GM23338 (cell line): Measurements from ENCODE around the gene AANAT. TPM values are rescaled to one million over a fixed set of nuclear protein-coding genes. Genes with fewer than 3 reads are reported as not detected.
A peak's percentile ranks its signal among the peaks of the same experiment; 100 is the strongest.

Experiments used
- ATAC-seq: fragments of 200-7000 bp; cut with Tn5 transposase; 3 replicates; pipeline ENCODE4 v1.9.1; 2020
- DNase-seq: peaks from one replicate; pipeline ENCODE4 v3.0.0-alpha.2; 2015; ENCODE audit warnings: low spot score
- H2AFZ ChIP-seq: fragments of 200-600 bp; sonication (generic); 2 replicates; pipeline ENCODE4 v1.8.0; 2016; ENCODE audit warnings: antibody characterized with exemption, mild to moderate bottlenecking, moderate library complexity
- H3F3A ChIP-seq: fragments of 200-600 bp; sonication (generic); replicated peaks from 2 replicates; pipeline ENCODE4 v1.8.0; 2017; ENCODE audit warnings: antibody characterized with exemption, mixed run types, low read depth
- H3K27ac ChIP-seq: fragments of 200-600 bp; sonication (generic); 2 replicates; pipeline ENCODE4 v1.6.1; 2016; ENCODE audit warnings: low read depth
- H3K27me3 ChIP-seq: fragments of 200-600 bp; sonication (generic); 2 replicates; pipeline ENCODE4 v1.8.0; 2016; ENCODE audit warnings: mild to moderate bottlenecking, mixed run types, moderate library complexity; ENCODE audit not compliant: insufficient read depth
- H3K36me3 ChIP-seq: fragments of 200-600 bp; sonication (generic); 2 replicates; pipeline ENCODE4 v1.8.0; 2016; ENCODE audit warnings: mild to moderate bottlenecking; ENCODE audit not compliant: insufficient read depth
- H3K4me1 ChIP-seq: fragments of 200-600 bp; sonication (generic); 2 replicates; pipeline ENCODE4 v1.8.0; 2016; ENCODE audit warnings: mild to moderate bottlenecking, moderate library complexity; ENCODE audit not compliant: insufficient read depth
- H3K4me2 ChIP-seq: fragments of 200-600 bp; sonication (generic); 2 replicates; pipeline ENCODE4 v1.7.1; 2017; ENCODE audit warnings: mixed run types
- H3K4me3 ChIP-seq: fragments of 200-600 bp; sonication (generic); 2 replicates; pipeline ENCODE4 v1.6.1; 2016; ENCODE audit warnings: mixed run types
- H3K79me2 ChIP-seq: fragments of 200-600 bp; sonication (generic); replicated peaks from 2 replicates; pipeline ENCODE4 v1.8.0; 2017; ENCODE audit warnings: mild to moderate bottlenecking; ENCODE audit not compliant: insufficient read depth
- H3K9me2 ChIP-seq: fragments of 200-600 bp; sonication (generic); 2 replicates; pipeline ENCODE4 v1.8.0; 2017; ENCODE audit not compliant: insufficient read depth
- H4K20me1 ChIP-seq: fragments of 200-600 bp; sonication (generic); replicated peaks from 2 replicates; pipeline ENCODE4 v1.8.0; 2017; ENCODE audit warnings: mild to moderate bottlenecking; ENCODE audit not compliant: insufficient read depth
- H3K27ac Mint-ChIP-seq: 2 replicates; pipeline ENCODE4 v1.8.0; 2020; ENCODE audit warnings: inconsistent platforms, mild to moderate bottlenecking, moderate library complexity, mixed read lengths
- H3K27me3 Mint-ChIP-seq: 3 replicates; pipeline ENCODE4 v1.8.0; 2022; ENCODE audit warnings: low read depth, mild to moderate bottlenecking, moderate library complexity, mixed read lengths, inconsistent platforms; ENCODE audit not compliant: insufficient read depth, poor library complexity
- H3K36me3 Mint-ChIP-seq: 3 replicates; pipeline ENCODE4 v1.8.0; 2021; ENCODE audit warnings: low read depth, mild to moderate bottlenecking, inconsistent platforms, moderate library complexity, mixed read lengths
- H3K4me1 Mint-ChIP-seq: 3 replicates; pipeline ENCODE4 v1.8.0; 2020; ENCODE audit warnings: mild to moderate bottlenecking, inconsistent platforms, mixed read lengths
- H3K4me3 Mint-ChIP-seq: 3 replicates; pipeline ENCODE4 v1.8.0; 2021; ENCODE audit warnings: moderate library complexity, mild to moderate bottlenecking, inconsistent platforms, mixed read lengths
- H3K9me3 Mint-ChIP-seq: 3 replicates; pipeline ENCODE4 v1.8.0; 2020; ENCODE audit warnings: moderate library complexity, mild to moderate bottlenecking, inconsistent platforms, mixed read lengths
- EZH2 ChIP-seq: fragments of 200-600 bp; sonication (generic); IDR thresholded peaks from one replicate; pipeline ENCODE4 v1.8.0; 2017; ENCODE audit warnings: antibody characterized with exemption, mild to moderate bottlenecking, low read depth; ENCODE audit not compliant: unreplicated experiment
- EZH2phosphoT487 ChIP-seq: fragments of 200-600 bp; sonication (generic); IDR thresholded peaks from one replicate; pipeline ENCODE4 v1.8.1; 2018; ENCODE audit warnings: antibody characterized with exemption; ENCODE audit not compliant: unreplicated experiment
- NANOG ChIP-seq: IDR thresholded peaks from 2 replicates; pipeline ENCODE4 v1.6.1; 2016; ENCODE audit warnings: antibody characterized with exemption, borderline replicate concordance
- POLR2AphosphoS5 ChIP-seq: IDR thresholded peaks from 2 replicates; pipeline ENCODE4 v1.6.1; 2016; ENCODE audit warnings: antibody characterized with exemption, low read depth
- STAT1 ChIP-seq: IDR thresholded peaks from one replicate; pipeline ENCODE4 v1.6.1; 2016; ENCODE audit warnings: antibody characterized with exemption; ENCODE audit not compliant: unreplicated experiment
- ZNF114 ChIP-seq: fragments of 250-450 bp; sonication (Bioruptor Pico); IDR thresholded peaks from 2 replicates; pipeline ENCODE4 v1.5.0; 2020; ENCODE audit warnings: mild to moderate bottlenecking, moderate library complexity
- ZNF331 ChIP-seq: fragments of 250-450 bp; sonication (Bioruptor Pico); IDR thresholded peaks from 2 replicates; pipeline ENCODE4 v1.5.0; 2020; ENCODE audit warnings: low read depth, mild to moderate bottlenecking, moderate library complexity
- polyA plus RNA-seq: library from polyadenylated mRNA; unstranded; fragments of >200 nt; fragmentation: Nextera tagmentation; extraction: Ambion mirVana; gene quantifications from 2 replicates; pipeline ENCODE4 v1.2.1, GENCODE V29; 2016
- total RNA-seq: library from RNA; depleted of rRNA; stranded (reverse); fragments of >200 nt; shearing (Covaris generic); gene quantifications from 2 replicates; pipeline ENCODE4 v1.2.3, GENCODE V29; 2014
- TF ChIP-seq, protein P1 (sequence below): IDR thresholded peaks from 2 replicates; pipeline ENCODE4 v1.6.1; 2016; ENCODE audit warnings: antibody characterized with exemption
- TF ChIP-seq, protein P2 (sequence below): IDR thresholded peaks from one replicate; pipeline ENCODE4 v1.6.1; 2018; ENCODE audit warnings: antibody characterized with exemption; ENCODE audit not compliant: unreplicated experiment
- TF ChIP-seq, protein P3 (sequence below), 2 experiments: fragments of 200-600 bp in 1 of 2; sonication (generic) in 1 of 2; conservative IDR thresholded peaks; 2 replicates each; pipeline versions ENCODE4 v1.5.1 to v1.6.1; 2016 to 2017; ENCODE audit warnings: antibody characterized with exemption in 2 of 2, low read depth in 2 of 2, mild to moderate bottlenecking in 2 of 2, moderate library complexity in 1 of 2

AANAT gene
- total and polyA plus RNA-seq, 2 experiments from 2014 or later, result 0.28 to 1.0 TPM

DNA sequence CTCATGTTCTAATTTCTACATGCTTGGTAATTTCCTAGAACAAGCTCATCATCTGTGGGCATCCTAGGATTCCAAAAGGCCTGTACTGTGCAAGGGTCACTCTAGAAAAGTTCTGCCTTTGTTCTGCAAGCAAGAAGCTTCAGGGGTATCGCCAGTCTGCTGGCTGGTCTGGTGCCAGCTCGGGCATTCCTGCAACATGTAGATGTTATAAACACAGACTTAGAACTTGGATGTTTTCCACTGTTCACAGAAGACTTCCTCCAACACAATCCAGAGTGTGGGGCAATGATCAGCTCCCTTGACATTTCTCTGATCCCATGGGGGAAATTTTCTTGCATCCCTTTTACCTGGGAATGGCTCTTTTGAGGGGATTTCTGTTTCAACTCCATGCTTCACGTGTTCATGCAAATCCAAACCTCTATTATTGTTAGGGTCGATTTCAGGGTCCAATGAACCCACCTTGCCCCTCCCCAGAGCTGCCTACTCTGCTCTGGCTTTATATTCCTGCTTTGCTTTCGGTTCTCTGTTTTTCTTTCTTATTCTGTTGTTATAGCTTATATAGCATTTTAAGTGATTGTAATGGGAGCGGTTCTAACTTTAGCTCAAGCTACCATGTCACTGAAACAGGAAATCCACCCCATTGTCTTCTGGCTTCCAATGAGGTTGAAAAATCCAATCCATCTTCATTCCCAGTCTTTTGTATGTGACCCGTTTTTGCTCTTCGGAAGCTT, 39.7 kb upstream of the AANAT start:
- H4K20me1 ChIP-seq, result peaks cover 59% of the 10 kb centered on the region
- DNase-seq (no peak), ATAC-seq (no peak)
- peaks cover 53% of the 10 kb centered on the region for H3K4me1 ChIP-seq
- H3K27ac Mint-ChIP-seq, result peak overlapping the region; percentile 31; the same call in 1 of the 2 replicates
- peak overlapping the region; percentile 1; the same call in 1 of the 2 replicates for H3K27ac ChIP-seq
- no peaks in the 10 kb centered on the region for H3F3A ChIP-seq
- H3K4me3 Mint-ChIP-seq, result no peak overlapping the region; the same call in 2 of the 3 replicates
- H3K9me2 ChIP-seq, result no peaks in the 10 kb centered on the region
- no peaks in the 10 kb centered on the region; the same call in 2 of the 3 replicates for H3K9me3 Mint-ChIP-seq
- H3K27me3 Mint-ChIP-seq, result peaks cover 2% of the 10 kb centered on the region
- peaks cover 55% of the 10 kb centered on the region for H3K4me1 Mint-ChIP-seq
- H3K27me3 ChIP-seq, result no peaks in the 10 kb centered on the region
- no peak overlapping the region for H3K4me3 ChIP-seq
- no peak overlapping the region for H2AFZ ChIP-seq
- H3K4me2 ChIP-seq, result 0 out of 2 replicates have a peak overlapping the region, but pooled peaks have one; percentile 18
- no peak for TF ChIP-seq NANOG
- TF ChIP-seq ZNF331 (CRISPR knock-in tag), result no peak
- peaks cover 10% of the 10 kb centered on the region for H3K36me3 Mint-ChIP-seq
- H3K36me3 ChIP-seq, result no peaks in the 10 kb centered on the region
- H3K79me2 ChIP-seq, result peaks cover 95% of the 10 kb centered on the region

DNA sequence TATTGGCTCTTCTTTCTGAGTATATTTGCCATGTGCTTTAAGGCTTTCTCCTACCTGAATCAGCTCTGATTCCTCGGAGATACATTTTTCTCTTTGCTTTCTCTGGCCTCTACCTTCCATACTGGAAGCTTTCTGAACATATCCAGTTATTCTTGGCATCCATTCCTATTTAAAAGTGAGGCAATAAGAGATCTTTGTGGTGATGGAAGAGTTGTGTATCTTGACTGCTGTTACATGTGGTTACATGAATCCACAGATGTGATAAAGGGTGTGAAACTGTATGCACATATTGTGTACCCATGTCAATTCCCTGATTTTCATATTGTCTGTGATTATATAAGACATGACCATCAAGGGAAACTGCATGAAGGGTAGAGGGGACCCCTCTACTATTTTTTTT, 38.9 kb upstream of the AANAT start:
- Histone ChIP-seq H3F3A (no peaks in the 10 kb centered on the region), H3K36me3 (no peaks in the 10 kb centered on the region), H4K20me1 (peaks cover 59% of the 10 kb centered on the region), H3K27me3 (no peaks in the 10 kb centered on the region), H3K27ac (no peak overlapping the region), H2AFZ (no peak overlapping the region), H3K79me2 (peaks cover 96% of the 10 kb centered on the region), H3K4me2 (no peak overlapping the region), H3K4me1 (peaks cover 53% of the 10 kb centered on the region), H3K4me3 (no peak overlapping the region), H3K9me2 (no peaks in the 10 kb centered on the region)
- Mint-ChIP-seq H3K27ac (no peak overlapping the region), H3K27me3 (peaks cover 3% of the 10 kb centered on the region), H3K9me3 (no peaks in the 10 kb centered on the region; the same call in 2 of the 3 replicates), H3K36me3 (peaks cover 6% of the 10 kb centered on the region), H3K4me3 (no peak overlapping the region), H3K4me1 (peaks cover 58% of the 10 kb centered on the region)
- DNase-seq (no peak), ATAC-seq (no peak)
- TF ChIP-seq ZNF331 (CRISPR knock-in tag), result no peak
- TF ChIP-seq, protein P1, sequence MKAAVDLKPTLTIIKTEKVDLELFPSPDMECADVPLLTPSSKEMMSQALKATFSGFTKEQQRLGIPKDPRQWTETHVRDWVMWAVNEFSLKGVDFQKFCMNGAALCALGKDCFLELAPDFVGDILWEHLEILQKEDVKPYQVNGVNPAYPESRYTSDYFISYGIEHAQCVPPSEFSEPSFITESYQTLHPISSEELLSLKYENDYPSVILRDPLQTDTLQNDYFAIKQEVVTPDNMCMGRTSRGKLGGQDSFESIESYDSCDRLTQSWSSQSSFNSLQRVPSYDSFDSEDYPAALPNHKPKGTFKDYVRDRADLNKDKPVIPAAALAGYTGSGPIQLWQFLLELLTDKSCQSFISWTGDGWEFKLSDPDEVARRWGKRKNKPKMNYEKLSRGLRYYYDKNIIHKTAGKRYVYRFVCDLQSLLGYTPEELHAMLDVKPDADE, result no peak
- no peak for TF ChIP-seq POLR2AphosphoS5
- TF ChIP-seq ZNF114, result no peak
- TF ChIP-seq, protein P2, sequence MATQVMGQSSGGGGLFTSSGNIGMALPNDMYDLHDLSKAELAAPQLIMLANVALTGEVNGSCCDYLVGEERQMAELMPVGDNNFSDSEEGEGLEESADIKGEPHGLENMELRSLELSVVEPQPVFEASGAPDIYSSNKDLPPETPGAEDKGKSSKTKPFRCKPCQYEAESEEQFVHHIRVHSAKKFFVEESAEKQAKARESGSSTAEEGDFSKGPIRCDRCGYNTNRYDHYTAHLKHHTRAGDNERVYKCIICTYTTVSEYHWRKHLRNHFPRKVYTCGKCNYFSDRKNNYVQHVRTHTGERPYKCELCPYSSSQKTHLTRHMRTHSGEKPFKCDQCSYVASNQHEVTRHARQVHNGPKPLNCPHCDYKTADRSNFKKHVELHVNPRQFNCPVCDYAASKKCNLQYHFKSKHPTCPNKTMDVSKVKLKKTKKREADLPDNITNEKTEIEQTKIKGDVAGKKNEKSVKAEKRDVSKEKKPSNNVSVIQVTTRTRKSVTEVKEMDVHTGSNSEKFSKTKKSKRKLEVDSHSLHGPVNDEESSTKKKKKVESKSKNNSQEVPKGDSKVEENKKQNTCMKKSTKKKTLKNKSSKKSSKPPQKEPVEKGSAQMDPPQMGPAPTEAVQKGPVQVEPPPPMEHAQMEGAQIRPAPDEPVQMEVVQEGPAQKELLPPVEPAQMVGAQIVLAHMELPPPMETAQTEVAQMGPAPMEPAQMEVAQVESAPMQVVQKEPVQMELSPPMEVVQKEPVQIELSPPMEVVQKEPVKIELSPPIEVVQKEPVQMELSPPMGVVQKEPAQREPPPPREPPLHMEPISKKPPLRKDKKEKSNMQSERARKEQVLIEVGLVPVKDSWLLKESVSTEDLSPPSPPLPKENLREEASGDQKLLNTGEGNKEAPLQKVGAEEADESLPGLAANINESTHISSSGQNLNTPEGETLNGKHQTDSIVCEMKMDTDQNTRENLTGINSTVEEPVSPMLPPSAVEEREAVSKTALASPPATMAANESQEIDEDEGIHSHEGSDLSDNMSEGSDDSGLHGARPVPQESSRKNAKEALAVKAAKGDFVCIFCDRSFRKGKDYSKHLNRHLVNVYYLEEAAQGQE, result no peak
- TF ChIP-seq EZH2, result no peak
- no peak for TF ChIP-seq STAT1
- no peak for TF ChIP-seq NANOG
- no peak for TF ChIP-seq EZH2phosphoT487
- TF ChIP-seq, protein P3, sequence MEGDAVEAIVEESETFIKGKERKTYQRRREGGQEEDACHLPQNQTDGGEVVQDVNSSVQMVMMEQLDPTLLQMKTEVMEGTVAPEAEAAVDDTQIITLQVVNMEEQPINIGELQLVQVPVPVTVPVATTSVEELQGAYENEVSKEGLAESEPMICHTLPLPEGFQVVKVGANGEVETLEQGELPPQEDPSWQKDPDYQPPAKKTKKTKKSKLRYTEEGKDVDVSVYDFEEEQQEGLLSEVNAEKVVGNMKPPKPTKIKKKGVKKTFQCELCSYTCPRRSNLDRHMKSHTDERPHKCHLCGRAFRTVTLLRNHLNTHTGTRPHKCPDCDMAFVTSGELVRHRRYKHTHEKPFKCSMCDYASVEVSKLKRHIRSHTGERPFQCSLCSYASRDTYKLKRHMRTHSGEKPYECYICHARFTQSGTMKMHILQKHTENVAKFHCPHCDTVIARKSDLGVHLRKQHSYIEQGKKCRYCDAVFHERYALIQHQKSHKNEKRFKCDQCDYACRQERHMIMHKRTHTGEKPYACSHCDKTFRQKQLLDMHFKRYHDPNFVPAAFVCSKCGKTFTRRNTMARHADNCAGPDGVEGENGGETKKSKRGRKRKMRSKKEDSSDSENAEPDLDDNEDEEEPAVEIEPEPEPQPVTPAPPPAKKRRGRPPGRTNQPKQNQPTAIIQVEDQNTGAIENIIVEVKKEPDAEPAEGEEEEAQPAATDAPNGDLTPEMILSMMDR (conservative IDR thresholded peaks at IDR 0.05; ENCODE audit: low read depth in 2 of 2), result no peak
